GM19397 (cell line): ENCODE measurements around the gene DCHS1.
A peak's percentile ranks its signal among the peaks of the same experiment; 100 is the strongest.
"Not testable (repeated sequence)": the region's sequence is repeated elsewhere in the genome, so short reads cannot be mapped to it uniquely, and the experiment has no call there.

ENCODE experiments used
- ATAC-seq: cut with Tn5 transposase; IDR thresholded peaks from one replicate; pipeline ENCODE4 v1.9.1; 2021; ENCODE audit warnings: mild to moderate bottlenecking, moderate library complexity; ENCODE audit not compliant: unreplicated experiment

DCHS1 gene, protein sequence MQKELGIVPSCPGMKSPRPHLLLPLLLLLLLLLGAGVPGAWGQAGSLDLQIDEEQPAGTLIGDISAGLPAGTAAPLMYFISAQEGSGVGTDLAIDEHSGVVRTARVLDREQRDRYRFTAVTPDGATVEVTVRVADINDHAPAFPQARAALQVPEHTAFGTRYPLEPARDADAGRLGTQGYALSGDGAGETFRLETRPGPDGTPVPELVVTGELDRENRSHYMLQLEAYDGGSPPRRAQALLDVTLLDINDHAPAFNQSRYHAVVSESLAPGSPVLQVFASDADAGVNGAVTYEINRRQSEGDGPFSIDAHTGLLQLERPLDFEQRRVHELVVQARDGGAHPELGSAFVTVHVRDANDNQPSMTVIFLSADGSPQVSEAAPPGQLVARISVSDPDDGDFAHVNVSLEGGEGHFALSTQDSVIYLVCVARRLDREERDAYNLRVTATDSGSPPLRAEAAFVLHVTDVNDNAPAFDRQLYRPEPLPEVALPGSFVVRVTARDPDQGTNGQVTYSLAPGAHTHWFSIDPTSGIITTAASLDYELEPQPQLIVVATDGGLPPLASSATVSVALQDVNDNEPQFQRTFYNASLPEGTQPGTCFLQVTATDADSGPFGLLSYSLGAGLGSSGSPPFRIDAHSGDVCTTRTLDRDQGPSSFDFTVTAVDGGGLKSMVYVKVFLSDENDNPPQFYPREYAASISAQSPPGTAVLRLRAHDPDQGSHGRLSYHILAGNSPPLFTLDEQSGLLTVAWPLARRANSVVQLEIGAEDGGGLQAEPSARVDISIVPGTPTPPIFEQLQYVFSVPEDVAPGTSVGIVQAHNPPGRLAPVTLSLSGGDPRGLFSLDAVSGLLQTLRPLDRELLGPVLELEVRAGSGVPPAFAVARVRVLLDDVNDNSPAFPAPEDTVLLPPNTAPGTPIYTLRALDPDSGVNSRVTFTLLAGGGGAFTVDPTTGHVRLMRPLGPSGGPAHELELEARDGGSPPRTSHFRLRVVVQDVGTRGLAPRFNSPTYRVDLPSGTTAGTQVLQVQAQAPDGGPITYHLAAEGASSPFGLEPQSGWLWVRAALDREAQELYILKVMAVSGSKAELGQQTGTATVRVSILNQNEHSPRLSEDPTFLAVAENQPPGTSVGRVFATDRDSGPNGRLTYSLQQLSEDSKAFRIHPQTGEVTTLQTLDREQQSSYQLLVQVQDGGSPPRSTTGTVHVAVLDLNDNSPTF (N-terminal part only)

DNA sequence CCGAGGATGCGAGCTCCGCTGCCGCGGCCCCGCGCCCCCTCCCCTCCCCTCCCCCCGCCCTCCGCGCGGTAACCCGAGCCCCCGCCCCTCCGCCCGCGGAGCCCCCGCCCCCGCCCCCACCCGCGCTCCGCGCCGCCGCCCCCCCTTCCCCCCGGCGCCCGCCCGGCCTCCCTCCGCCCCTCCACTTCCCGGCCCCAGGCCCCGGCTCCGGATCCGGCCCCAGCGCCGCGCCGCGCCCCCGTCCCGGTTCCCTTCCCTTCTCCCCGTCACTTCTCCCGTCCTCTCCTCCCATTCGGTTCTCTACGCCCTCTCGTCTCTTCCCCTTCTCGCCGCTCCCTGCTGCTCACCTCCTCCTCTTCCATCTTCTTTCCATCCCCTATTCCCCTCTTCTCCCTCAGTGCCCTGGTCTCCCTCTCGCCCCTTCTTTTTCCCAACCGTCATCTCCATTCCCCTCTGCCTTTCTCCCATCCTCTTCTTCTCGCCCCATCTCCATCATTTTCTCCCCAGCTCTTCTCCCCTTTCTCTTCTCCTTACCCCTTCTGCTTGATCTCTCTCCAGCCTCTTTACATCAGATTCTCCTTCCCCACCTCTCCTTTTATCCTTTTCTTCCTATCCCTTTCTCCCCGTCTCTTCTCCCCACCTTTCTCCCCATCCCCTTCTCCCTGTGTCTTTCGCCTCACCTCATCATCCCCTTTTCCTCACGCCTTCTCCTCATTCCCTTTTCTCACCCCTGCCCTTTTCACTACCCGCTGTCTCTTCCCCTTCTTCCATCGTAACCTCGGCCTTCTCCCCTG lies at the start of gene DCHS1:
Gene DCHS1 (minus strand): TSS at position 20 of the 794 bp plus-strand sequence. CDS start 14,196 bp downstream, outside the sequence.
- no peak for ATAC-seq

DNA sequence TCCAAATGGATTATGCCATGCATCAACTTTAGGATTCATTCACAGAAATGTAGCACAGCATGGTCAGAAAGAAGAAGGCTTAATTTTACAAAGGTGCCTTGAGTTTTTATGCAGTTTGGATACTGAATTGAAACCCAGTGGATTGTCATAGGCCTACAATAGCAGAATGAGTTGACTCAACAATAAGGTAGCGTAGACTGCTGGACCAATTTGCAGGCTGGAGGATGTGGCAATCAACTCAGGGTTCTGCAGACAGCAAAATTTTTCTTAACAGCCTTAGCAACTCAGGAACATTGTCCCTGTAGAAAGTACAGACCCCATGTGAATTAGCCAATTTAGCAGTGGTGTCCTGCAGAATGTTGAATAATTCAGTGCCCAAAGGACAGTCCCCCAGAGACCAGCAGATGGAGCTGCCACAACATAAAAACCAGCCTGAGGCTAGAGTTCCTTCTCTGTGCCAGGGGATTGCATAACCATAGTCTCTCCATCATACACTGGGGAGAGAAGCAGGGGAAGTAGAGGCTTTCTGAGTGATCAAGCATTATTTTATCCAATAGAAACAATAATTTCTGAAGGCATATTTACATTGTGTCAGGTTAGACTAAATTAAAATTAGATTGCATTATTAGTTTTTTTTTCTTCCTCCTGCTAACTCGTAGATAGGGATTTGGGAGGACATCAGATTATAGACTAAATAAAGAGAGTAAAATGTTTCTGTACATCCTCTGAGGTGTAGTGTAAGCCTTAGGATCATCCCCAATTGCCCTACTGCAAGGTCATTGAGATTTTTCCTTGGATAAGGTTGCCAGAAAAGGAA lies 47.8 kb upstream of the DCHS1 start:
- no peak for ATAC-seq

DNA sequence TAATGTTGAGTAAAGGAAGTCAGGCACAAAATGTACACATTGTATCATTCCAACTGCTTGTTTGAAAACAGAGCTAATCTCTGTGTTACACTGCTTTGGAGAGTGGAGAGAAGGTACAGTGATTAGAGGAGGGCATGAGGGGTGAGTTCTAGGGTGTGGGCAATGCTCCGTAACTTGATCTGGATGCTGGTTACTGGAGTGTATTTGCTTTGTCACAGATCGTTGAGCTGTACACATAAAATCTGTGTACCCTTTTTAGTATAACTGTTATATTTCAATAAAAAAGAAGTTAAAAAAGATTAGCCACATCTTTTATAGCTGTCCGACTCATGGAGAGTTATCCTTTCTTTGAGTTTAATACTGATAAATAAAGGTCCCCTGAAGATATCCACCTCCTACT lies 46.3 kb upstream of the DCHS1 start:
- ATAC-seq = not testable (repeated sequence)

DNA sequence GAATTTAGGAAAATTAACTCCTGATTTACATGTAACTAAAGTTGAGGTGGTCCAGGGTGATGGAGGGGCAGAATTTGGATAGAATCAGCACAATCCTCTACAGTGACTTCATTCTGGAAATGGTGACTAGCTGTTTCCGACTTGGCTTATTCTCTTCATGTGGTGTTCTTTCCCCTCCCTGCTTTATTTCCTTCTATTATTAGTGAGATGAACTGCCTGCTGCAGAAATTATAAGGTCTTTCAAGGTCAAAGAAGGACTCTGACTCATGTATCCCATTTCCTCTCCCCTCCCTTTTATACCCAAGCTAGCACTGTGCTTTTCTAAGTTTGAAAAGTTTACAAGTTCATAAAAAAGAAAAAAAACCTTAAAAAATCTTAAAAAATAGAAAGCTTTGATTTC lies 39.8 kb upstream of the DCHS1 start:
- no peak for ATAC-seq

DNA sequence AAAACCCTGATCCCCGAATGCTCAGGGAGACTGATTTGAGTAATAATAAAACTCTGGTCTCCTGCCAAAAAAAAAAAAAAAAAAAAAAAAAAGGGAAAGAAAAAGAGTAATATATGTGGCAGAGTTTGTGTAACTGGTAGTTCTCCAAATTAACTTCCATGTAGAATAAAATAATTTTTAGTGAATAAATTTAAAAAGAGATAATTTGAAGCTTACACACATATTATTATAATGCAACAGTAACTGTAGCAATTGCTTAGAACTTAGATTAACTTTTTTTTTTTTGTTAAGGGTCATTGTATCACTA lies 38.6 kb upstream of the DCHS1 start:
- ATAC-seq = no peak

DNA sequence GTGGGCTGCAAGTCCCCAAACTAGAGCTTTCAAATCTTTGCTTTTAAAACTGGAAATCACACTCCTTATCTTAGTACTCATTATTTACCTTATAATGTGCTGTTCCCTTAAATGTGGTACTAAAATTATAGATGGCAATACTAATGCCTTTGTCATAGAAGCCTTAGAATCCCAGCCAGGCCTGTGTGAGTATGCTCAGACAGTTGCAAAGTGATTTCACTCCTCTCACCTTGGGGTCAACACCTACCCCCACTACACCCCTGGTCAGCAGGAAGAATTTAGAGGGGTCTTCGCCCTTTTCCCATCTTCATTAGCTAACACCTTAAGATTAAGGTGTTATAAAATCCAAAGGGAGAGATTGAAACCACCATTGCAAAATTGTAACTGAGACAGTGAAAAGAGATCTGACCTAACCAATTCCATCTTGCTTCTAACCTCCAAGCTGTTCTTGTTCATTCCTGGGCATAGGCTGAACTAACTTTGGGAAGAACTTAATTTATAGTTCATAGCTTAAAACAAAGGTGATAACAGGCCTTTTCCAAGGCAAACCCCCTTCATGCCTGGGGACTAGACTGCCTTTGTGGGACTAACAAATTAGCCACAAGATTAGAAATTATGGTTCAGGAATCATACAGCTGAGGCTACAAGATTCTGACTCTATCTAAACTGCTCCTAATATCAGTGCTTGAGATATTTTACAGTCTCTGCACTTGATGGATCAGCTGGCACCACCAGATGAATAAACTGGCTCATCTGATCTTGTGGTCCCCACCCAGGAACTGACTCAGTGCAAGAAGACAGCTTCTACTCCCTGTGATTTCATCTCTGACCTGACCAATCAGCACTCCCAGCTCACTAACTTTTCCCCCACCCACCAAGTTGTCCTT lies 38.0 kb upstream of the DCHS1 start:
- ATAC-seq = no peak

DNA sequence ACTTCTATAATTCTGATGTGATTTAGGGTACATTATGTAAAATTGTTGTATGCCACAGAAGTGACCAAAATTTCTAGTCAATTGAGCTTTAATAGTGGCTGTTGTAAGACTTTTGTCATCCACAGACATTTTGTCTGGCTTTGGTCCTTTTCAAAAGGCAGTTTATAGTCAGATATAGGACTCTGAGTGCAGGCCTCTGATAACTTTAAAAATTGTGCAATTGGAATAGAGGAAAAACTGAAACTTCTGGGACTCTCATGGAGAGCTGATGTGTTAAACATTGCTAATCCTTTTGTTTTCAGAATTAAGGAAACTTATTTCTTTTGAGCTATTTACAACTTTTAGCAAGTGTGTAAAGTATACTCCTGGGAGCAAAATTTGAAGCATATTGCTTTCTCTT lies 36.5 kb upstream of the DCHS1 start:
- no peak for ATAC-seq

DNA sequence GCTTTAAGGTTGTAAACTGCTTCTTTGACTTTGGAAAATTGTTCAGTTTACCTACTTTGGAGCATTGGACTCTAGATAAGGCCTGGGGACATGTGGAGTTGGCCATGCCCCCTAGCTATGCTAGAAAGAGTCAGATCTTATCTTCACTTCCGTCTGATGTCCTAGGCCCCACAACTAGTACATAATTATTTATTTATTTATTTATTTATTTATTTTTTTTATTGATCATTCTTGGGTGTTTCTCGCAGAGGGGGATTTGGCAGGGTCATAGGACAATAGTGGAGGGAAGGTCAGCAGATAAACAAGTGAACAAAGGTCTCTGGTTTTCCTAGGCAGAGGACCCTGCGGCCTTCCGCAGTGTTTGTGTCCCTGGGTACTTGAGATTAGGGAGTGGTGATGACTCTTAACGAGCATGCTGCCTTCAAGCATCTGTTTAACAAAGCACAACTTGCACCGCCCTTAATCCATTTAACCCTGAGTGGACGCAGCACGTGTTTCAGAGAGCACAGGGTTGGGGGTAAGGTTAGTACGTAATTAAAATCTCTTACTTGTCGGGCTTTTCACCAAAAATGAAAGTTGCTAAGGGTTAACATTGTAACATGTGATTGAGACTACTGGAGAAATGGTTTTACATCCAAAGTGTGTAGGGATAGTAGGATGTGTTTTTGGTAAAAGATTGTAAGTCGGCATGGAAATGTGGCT lies 35.0 kb upstream of the DCHS1 start:
- not testable (repeated sequence) for ATAC-seq

DNA sequence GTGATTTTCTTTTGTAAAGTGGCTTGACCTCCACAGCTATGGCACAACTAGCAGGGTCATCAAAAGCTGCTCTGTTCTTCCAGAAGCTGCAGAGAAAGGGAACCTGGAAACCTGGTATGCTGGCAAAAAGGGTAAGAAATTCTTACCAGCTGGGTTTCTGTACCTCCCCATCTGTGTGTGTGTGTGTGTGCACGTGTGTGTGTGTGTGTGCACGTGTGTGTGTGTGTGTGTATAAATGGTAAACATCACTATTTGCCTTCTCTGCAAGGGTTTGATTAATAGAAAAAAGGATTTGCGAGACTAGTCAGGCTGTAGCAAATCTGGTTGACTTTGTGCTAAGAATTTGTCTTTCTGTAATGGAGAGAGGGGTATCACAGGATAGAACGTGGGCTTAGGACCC lies 32.3 kb upstream of the DCHS1 start:
- no peak for ATAC-seq

DNA sequence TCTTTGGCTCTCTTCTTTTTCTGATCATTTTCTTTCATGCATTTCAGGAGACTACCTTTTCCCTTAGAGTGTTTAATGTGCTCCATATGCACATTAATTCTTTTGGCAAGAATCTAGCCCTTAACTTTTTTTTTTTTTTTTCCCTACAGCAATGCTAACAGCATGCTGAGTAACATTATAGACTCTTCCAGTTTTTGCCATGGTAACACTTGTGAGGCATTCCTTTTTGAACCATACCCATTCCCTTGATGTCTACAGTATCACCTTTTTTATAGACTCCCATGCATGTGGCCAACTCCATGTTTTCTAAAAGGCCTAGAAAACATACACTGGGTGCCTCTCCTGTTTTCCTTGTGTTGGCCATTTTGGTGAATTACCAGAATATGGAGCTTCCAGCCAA lies 30.4 kb upstream of the DCHS1 start:
- no peak for ATAC-seq

DNA sequence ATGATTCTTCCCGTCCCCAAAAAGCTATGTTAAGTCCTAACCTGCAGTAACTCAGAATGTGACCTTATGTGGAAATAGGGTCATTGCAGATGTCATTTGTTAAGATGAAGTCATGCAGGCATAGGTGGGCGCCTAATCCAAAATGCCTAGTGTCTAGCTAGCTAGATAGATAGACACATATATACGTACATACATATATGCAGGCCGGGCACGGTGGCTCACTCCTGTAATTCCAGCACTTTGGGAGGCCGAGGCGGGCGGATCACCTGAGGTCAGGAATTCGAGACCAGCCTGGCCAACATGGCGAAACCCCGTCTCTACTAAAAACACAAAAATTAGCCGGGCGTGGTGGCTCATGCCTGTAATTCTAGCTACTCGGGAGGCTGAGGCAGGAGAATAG lies 28.5 kb upstream of the DCHS1 start:
- not testable (repeated sequence) for ATAC-seq

DNA sequence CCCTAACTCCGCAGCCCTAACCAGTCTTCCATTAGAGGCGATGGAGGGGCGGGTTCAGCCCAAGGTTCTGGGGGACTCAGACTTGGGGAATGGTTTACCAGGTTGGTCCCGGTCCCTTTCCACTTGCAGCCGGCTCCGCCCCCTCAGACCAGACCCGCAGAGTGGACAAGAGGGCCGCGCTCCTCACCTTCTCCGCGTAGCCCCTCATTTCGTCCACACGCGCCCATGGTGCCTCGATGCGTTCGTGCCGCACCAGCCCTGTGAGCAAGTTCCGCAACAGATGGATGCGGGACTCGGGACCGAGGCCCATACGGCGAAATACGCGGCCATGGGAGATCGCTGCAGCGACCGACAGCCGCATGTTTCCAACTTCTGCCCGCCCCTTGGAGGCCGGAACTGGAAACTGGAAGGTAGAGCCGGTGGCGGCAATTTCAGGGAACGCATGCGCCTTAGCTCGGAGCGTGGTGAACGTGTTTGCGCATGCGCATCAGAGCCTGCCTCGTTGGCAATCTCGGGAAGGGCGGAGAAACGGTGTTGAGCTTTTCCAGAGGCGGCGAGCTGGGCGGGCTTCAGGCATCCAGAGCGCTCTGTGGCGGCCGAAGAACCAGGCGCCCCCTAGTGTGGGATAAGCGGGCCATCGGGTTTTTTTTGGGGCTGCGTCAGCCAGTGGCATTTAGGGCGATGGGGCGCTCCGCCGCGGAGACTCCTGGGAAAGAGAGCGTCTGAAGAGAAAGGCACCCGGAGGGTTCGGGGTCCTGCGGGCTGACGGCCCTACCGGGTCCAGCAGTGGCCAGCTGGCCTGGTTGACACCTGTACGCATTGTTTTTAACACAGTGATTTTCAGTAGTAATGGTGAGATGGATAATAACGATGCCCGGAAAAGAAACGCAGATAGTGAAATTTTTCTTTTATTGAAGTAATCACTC lies 27.6 kb upstream of the DCHS1 start, which contains the start of gene MRPL17:
Gene MRPL17 (minus strand): TSS at position 405 of the 926 bp plus-strand sequence. CDS start 44 bp downstream, at position 361.
- ATAC-seq = peak; percentile 94

DNA sequence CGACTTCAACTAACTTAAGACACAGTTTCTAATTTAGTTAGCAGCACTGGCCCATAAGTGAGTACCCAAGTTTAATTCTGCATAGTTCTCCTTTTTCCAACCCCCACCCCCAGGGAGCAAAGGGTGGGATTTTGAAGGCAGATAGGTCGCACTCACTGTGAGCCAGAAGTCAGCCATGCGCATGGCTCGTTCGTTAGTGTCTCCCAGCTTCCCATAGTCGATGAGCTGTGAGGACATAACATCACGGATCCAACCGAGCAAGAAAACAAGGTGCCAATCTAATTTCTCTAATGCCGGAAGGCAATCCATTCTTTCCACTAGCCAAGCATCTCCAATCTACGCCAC lies 27.0 kb upstream of the DCHS1 start:
- ATAC-seq = peak; percentile 2

DNA sequence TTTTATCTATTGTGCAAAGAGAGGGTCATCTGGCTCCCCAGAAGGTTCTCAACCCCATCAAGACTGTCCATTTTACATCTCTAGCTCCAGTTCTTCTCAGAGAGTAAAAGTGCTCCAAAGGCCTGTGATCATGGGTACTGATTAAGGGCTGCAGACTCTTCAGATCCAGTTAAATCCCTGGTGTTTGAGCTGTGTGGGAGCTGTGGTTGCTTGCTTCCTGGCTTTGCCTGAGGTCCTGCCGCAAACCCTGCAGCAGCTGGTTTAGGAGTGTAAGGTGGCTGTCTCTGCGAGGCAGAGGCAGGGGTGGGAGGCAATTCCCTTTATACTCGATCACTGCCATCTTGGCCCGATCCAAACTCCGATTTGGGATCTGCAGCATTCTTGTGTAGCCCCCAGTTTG lies 26.3 kb upstream of the DCHS1 start:
- no peak for ATAC-seq

DNA sequence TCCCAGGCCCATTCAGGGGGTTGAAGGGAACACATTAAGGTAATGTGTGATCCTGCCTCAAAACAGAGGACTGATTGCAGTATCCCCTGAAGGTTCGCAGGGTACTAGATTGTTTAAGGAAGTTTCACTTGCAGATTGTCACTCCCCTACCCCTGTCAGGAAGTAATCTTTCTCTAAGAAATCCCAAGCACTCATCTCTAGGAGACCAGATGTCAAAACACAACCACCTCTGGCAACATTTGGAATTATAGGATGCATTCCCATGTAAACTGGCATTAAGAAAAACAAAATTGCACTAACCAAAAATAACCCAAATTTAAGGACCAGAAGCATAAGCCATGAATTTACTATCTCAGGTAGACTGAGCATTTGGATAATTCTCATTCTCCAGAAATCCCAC lies 25.9 kb upstream of the DCHS1 start:
- ATAC-seq = no peak

DNA sequence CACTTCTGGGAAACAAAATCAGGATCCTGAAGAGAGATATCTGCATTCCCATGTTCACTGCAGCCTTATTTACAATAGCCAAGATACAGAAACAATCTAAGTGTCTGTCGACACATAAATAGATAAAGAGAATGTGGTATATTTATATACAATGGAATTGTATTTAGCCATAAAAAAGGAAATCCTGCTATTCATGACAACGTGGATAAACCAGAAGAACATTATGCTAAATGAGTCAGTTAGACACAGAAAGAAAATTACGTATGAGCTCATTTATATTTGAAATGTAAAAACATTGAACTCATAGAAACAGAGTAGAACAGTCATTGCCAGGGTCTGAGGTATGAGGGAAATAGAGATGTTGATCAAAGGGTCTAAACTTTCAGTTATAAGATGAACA lies 21.4 kb upstream of the DCHS1 start:
- no peak for ATAC-seq

DNA sequence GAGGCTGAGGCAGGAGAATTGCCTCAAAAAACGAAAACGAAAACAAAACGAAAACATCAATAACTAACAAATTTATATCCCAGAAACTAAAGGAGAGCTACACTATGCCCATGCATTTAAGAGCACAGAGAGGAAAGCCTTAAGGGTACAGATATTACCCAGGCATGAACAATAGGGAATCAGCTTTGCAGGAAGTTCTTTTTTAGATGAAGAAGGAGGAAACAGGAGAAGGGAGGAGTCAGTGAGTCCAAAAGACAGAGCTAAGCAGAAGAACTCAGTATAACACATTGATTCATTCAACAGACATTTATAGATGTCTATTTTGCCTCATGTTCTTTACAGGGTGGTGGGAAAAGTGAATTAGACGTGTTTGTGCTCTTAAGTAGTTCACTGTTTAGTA lies 19.3 kb upstream of the DCHS1 start:
- no peak for ATAC-seq
